HG03280 (cell line): ENCODE results near the gene FAM124B.
"Not testable (repeated sequence)": the region's sequence is repeated elsewhere in the genome, so short reads cannot be mapped to it uniquely, and the experiment has no call there.

Source experiments
- ATAC-seq: cut with Tn5 transposase; IDR thresholded peaks from one replicate; pipeline ENCODE4 v1.9.1; 2021; ENCODE audit warnings: mild to moderate bottlenecking, moderate library complexity; ENCODE audit not compliant: unreplicated experiment

The FAM124B gene

DNA sequence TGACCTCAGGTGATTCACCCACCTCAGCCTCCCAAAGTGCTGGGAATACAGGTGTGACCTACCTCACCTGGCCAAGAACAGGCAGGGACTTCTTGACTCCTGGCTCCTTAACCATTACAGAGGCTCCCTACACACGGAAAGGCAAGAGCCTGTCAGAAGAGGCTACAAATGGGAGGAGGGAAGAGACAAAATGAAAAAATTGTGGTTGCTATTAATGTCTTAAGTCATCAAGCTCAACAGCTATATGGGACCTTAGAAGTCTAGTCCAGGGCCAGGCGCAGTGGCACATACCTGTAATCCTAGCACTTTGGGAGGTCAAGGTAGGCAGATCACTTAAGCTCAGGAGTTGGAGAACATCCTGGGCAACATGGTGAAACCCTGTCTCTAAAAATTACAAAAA is 11.5 kb upstream of the FAM124B start:
- ATAC-seq, result no peak

DNA sequence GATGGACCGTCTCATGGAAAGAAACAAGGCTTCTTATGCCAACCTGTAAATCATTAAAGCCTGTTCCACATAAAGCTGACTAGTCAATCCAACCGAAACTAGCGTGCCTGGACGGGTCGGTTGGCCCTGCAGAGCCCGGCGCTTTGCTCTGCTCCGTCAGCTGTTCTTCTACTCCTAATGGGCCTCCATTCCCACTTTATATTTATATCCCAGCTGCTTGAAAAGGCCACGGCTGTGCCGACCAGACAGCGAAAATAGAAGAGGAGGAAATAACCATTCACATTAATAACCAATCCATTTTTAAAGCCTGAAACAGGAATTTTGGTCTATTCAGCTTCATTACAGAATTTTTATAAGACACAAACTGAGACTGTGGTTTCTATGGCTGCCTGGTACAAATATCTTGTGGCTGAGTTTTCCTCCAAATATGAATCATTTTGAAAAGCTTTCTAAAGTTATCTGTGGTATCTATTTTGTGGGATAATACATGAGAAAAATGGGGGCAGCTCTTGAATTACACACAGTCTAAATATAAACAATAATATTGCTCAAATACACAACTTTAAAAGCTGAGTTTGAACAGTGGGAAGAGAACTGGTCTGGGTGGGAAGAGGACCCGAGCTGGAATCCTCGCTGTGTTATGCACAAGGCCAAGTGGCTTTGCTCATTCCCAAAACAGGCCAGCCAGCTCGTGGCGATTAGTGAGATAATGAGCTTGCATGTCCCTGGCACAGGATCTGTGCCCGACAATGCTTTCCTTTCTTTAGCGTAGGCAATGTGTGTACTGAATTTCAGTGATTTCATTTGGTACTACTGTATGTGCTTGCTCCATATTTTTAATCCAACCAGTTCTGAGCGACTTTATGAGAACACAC is 10.5 kb upstream of the FAM124B start:
- no peak for ATAC-seq

DNA sequence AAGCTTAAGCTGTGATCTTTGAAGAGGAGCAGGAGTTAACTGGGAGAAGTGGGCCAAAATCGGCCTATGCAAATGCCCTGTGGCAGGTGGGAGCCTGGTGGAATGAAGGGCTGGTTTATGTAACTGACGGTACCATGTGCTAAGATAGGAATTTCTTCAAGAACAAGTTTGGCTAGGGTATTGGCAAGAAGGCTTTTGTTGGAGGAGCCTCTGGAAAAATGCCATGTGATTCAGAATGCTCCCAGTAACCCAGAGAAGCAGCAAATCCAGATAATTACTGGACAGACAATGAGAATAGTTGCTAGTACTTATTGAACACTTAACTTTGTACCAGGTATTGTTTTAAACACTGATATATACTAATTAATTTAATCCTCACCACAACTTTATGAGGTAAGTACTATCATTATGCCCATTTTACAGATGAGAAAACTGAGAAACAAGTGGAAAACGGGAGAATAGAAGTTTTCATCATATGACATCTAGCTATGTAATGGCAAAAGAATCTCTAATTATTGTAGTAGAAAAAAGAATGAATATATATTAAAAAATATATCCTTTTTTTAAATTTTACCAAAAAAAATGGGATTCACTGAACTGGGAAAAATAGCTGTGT is 9.1 kb upstream of the FAM124B start:
- ATAC-seq, result no peak

DNA sequence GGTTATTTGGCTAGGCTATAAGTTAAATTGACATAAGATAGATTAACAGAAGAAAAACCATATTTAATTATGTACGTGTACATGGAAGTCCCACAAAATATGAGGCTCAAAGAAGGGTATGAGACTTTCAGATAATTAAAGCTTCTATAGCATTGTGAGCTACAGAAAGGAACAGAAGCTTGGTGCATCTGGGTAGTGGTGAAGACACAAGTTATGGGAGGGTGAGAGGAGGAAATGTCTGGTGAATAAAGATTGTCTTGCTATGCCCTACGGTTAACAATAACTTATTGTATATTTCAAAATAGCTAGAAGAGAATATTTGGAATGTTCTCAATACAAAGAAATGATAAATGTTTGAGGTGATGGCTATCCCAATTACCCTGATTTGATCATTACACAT is 6.8 kb upstream of the FAM124B start:
- no peak for ATAC-seq

DNA sequence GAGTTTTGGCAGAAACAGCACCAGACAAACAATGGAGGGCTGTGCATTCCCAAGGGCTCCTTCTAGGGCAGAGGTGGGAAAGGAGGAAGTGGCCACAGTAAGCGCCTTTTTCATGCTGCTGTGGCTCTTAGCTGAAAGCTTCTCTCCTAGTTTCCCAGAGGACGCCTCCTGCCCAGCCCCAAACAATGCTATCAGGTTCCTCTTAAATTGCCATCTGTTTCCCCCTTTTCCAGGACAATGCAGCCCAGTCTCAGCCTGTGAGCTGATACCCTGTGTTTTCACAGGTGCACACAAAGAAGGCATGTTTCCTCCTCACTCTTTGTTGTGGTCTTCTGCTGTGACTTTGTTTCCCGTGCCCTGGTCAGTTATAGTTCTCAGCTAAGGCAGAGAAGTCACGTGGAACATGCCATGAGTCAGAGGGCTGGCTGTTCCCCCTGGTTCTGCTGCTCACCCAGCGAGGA is 5.4 kb upstream of the FAM124B start:
- no peak for ATAC-seq

DNA sequence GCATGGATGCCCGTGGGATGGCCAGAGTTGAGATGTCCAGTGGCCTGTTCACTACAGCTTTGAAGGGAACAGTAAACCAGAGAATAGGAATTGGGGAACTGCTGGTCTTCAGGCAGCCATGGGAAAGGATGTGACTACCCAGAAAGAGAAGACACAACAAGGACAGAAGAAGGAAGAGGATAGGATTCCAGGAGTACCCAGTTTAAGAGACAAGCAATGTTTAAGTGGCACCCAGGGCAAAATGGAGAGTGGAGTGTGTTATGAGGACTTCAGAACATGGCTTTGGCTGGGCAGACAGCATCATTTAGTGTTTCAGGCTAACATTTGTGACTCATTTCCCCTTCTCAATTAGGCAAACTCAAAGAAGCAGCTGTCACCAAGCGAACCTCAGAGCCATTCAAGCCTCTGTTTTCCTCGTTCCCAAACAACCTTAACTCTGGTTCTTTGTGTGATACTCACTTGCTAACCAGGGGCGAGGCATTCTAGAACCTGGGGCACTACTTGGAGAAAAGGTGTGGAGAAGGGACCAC is 4.0 kb upstream of the FAM124B start:
- ATAC-seq, result no peak

DNA sequence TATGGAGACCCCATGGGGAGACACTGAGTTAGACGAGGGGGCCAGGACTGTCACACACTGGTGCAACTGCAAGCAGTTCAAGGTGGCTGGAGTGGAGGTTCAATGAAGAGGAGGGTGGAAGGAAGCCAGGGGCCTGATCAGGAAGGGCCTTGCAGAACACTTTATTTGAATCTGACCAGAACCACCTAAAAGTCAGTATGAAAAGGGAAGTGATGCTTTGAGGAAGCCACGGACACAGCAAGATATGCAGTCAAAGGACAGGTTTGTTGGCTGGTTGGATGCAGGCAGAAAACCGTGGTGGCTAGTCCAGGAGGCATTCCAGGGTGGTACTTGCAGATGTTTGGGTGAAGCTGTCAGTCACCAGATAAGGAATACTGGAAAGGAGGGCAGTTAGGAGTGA is 3.5 kb upstream of the FAM124B start:
- no peak for ATAC-seq

DNA sequence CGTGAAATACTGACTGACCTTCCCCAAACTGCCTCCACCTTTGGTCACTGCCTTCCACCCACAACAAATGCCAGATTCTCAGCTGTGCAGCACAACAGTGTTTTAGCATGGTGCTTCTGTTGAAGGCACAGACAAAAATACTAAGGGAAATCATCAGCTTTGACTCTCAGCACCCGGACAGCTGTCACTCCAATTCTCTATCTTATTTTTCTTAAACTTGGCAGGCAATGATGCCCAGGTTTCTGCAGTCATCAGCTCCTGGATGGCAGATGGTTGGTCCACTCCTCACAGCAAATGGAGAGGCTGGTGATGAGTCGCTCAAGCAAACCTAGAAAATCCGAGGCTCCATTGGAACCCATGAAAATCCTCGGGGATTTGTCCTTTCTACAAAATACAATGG is 2.9 kb upstream of the FAM124B start:
- no peak for ATAC-seq

DNA sequence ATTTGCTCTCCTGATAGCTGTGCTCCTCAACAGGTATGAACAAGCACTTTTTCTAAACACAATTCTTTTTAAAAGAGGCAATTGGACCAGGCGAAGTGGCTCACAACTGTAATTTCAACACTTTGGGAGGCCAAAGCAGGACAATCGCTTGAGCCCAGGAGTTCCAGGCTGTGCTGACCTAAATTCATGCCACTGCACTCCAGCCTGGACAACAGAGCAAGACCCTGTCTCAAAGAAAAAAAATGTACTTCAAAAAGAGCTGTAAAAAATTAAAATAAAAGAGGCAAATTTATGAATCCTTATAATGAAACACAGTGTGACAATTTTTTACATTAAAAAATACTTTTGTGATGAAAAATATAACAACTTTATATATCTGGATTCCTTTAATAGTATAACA is 1.8 kb upstream of the FAM124B start:
- no peak for ATAC-seq

DNA sequence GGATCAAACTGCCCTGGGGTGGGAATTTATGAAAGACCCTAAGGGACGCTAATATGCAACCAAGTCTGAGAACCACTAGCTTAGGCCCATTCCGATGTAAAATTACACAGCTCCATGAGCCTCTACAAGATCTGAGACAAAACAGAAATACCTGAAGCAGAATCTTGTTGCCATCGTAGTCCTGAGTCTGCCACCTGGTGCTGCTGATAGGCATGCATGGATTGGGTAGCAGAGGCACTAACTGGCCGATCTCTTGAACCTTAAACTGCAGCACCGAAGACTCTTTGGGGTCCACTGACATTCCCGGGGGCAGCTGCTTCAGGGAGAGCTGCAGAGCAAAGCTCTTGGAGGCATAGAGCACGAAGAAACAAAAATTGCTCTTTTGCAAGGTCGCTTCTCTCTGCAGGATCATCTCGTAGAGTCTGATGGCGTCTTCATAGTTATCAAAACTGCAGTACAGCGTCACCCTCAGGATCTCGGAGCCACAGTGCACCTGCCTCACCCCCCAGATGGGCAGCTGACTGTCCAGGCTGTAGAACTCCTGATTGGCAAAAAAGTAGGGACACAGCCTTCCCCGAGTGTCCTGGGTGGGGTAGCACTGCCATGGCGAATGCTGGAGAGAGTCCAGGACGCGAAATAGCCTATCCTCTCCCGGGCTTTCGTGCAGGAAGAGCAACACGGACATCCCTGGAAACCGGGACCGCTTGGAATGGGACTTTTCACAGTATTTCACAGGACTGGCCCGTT is 848 bp downstream of the FAM124B start:
- peak; percentile 19 for ATAC-seq

DNA sequence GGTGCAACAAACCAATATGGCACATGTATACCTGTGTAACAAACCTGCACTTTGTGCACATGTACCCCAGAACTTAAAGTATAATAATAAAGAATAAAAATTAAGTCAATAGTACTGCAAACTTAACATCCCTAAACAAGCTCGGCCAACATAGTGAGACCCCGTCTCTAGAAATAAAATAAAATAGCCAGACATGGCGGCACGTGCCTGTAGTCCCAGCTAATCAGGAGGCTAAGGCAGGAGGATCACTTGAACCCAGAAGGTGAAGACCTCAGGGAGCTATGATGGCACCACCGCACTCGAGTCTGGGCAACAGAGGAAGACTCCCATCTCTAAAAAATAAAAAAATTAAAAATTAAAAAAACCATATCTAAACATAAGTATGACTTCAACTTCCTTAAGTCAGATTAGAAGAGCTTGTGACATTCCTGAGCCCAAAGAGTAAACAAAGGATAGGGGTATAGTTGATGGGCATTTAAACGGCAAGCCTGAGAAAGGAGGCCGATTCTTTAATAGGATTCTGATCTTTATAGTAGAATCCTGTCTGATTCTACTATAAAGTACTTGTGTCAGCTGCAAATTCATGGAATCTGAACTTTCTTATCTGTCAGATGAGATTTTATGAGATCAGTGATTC is 1.6 kb downstream of the FAM124B start:
- ATAC-seq, result no peak

DNA sequence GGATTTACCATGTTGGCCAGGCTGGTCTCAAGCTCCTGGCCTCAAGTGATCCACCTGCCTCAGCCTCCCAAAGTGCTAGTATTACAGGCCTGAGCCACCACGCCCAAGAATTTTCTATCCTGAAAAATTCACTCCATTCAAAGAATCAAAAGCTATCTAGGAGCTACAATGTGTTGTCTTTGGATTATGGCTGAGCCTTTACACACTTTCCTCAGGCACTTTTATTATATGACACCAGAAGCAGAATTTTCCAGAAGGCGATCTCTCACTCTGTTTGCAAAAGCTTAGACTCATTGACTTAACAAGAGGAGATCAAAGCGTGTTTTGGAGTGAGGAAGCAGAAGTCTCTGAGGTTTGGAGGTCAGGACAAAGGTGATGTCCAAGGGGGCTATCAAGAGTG is 3.6 kb downstream of the FAM124B start:
- ATAC-seq, result no peak

DNA sequence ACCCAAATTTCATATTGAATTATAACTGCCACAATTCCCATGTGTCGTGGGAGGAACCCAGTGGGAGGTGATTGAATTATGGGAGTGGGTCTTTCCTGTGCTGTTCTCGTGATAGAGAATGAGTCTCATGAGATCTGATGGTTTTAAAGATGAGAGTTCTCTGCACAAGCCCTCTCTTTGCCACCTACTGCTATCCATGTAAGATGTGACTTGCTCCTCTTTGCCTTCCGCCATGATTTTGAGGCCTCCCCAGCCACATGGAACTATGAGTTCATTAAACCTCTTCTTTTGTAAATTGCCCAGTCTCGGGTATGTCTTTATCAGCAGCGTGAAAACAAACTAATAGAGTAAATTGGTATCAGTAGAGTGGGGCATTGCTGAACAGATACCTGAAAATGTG is 4.8 kb downstream of the FAM124B start:
- not testable (repeated sequence) for ATAC-seq

DNA sequence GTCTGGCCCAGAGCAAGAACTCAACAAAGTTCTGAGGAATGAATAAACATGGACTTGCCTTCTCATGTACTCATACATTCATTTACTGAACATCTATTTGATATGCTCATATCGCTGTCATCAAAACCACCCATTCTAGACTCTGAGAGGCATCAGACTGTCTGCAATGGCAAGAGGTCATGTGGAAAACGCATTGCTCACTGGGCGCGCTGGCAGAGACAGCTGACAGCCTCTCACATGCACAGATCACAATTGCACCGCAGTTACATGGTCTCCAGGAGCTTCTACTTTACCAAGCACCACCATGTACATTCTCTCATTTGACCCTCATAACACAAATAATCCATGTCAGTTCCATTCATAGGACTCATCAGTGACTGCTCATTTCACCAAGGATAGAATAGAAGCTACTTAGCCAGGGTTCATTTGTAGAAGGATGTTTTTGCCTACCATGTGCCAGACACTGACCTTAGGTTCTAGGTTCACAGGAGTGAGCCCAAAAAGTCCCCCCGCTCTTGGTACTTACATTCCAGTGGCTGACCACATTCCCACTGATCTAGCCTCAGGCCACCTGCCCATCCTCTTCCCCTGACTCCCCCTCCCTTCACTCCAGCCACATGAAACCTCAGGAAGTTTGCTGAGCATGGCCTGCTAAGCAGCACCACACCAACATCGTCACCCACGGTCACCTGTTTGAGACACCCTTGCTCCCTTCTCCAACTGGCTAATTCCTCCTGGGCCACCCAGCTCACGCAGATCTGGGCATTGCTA is 6.1 kb downstream of the FAM124B start:
- no peak for ATAC-seq

DNA sequence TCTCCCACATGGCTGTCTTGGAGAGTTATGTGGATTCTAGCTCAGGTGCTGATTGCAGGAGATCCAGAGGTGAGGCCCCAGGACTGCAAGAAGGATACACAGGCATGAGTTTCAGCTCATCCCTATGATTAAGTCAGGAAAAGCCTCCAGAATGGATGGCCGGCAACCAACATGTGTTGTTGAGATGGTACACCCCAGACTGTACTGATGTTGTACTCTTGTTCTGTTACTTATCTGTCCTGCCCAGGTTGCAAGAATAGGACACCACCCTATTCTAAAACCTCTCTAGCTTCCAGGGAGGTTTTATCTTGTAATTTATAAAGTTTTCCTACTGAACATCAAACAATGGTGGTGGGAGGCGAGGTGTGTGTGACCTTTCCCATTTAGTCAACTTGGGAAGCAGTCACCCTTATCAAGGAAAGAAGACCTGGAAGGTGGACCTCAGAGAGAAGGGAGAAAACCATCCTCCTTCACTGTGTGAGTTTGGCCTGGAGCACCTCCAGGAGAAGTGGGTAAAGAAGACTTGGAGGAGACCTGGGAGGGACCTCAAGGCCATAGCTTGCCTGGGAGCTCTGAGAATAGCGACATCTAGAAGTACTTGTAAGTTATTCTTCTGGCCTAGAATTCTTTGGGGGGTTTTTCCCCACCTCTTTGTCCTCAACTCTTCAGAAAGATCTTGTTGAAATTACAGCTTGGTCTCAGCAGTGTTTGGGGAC is 8.6 kb downstream of the FAM124B start:
- no peak for ATAC-seq

DNA sequence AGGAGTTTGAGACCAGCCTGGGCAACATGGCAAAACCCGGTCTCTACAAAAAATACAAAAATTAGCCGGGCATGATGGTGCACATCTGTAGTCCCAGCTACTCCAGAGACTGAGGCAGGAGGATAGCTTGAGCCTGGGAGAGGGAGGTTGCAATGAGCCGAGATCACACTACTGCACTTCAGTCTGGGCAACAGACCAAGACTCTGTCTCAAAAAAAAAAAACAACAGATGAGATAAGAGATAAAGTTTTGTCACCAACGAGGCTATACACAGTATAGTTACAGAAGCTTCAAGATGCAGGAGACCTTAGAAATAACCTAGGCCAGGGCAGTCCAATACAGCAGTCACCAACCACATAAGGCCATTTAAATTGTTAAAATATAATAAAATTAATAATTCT is 9.4 kb downstream of the FAM124B start:
- ATAC-seq, result no peak

DNA sequence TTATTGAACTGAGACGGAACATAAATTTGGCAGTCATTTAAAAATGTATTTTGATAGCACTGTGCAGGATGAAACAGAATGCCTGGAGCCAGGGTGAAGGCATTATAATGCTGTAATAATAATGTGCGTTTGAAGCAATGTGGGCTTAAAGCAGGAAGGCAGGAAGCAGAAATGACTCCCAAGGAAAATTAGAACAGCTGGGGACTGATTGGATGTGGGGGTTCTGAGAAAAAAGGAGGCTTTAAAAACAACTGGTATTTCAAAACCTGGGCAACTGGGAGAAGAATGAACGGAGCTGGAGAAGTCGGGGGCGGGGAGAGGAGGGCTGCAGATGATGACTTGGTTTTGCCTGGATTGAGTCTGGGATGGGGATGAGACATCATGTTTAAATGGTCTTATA is 12.6 kb downstream of the FAM124B start:
- ATAC-seq, result no peak

DNA sequence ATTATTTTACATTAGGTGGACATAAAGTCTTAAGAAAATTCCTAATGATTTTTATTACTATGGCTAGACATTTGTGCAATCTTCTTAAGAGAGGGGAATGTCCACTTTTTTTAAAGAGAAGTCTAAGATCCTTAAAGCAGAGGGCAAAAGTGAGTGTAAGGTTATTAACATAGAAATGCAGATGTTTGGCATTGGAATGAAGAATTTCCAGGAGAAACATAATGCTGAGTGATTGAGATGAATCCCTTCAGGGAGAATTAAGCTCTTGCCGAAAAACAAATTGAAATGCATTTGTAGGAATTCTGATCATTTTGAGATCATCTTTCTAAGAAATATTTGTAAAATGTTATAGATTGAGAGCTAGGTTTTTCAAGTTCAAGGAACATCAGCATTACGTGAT is 15.0 kb downstream of the FAM124B start:
- ATAC-seq, result no peak

DNA sequence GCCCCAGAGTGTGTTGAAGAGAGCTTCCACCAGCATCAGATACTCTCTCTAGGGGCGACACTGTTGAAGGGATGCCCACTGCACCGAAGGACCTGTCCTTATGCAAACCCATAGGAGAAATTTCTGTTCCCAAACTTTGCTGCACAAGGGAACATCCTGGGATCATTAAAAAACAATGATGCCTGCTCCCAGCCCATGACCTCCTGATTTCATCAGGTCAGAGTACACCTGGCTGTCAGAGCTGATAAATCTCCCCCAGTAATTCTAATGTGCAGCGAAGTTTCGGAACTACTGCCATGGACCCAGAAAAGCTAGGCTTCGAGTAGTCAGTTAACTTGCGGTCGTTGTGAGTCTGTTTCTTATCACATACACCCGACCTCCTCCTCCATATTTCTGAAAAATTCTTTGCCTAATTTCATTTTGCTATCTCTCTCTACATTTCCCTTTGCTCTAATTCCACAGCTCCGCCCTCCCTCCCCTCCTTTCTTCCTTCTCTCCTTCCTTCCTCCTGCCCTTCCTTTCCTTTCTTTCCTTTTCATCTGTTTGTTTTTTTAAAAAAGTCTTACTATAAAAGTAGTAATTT is 18.8 kb downstream of the FAM124B start:
- no peak for ATAC-seq
